Nephron (organoid): ENCODE data around the gene NR2E3.

ENCODE experiments used
- H3K27ac Mint-ChIP-seq, 3 experiments: 2 replicates each; pipeline ENCODE4 v1.8.0; 2020; ENCODE audit warnings: mixed read lengths in 3 of 3, mild to moderate bottlenecking in 2 of 3, moderate library complexity in 1 of 3
- H3K27me3 Mint-ChIP-seq: 2 replicates; pipeline ENCODE4 v1.8.0; 2021; ENCODE audit warnings: low read depth, mild to moderate bottlenecking, moderate library complexity, mixed read lengths
- H3K36me3 Mint-ChIP-seq: 2 replicates; pipeline ENCODE4 v1.8.0; 2020; ENCODE audit warnings: low read depth, mixed read lengths
- H3K4me1 Mint-ChIP-seq: 2 replicates; pipeline ENCODE4 v1.8.0; 2020; ENCODE audit warnings: mixed read lengths
- H3K4me3 Mint-ChIP-seq, 3 experiments: 2 replicates each; pipeline ENCODE4 v1.8.0; 2020; ENCODE audit warnings: mild to moderate bottlenecking in 3 of 3, mixed read lengths in 3 of 3, moderate library complexity in 2 of 3
- H3K9me3 Mint-ChIP-seq: 2 replicates; pipeline ENCODE4 v1.8.0; 2020; ENCODE audit warnings: mixed read lengths
- TF ChIP-seq, protein P1 (sequence below), 3 experiments: fragments of 200-600 bp; sonication (generic); IDR thresholded peaks; one replicate each; pipeline ENCODE4 v1.5.0; 2021; ENCODE audit warnings: antibody characterized with exemption in 3 of 3; ENCODE audit not compliant: unreplicated experiment in 3 of 3

The NR2E3 gene

DNA sequence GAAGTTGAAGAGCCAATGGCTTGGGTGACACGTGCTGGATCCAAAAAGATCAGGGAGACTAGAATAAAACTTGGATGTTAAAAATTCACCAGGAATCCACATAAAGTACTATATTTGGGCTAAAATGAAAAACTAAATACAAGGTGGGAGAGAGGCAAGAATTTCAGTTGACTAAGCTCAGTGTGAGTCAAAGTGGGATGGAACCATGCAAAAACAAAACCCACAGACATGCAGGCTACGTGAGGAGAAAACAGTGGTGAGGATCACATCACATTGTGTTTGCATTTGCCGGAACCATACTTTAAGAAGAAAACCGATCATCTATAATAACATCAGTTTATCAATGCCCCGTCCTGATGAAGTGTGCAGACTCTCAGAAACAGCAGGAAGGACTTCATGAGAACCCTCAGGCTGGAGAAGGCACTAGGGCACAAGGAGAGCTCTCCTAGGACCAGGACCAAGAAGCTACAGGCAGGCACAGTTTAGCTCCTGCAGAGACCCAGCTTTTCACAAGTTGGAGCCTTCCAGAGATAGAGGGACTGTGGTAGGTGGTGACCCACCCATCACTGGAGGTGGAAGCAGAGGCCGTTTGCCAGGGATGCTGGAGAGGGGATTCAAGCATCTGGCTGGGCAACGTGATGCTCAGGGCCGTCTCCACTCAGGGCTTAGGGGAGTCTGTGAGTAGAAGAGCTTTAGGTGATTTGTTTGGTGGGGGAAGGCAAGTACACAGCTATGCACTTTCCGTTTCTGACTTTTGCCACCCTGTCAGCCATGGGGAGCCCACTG is 29.0 kb upstream of the NR2E3 start:
- H3K36me3 Mint-ChIP-seq = no peaks in the 10 kb centered on the region

DNA sequence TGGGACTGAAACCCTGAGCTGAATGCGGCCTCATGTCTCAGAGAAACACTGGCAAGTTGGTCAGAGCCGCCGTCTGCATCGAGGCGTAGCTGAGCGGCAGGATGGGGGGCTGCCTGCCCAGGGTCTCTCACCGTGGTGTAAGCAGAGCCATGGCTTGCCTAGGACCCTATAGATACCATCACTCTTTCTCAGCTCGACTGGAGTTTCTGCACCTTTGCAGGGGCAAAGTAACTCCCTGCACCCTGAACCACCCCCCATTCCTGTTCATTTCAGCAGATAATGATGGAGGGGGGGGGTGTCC is 28.4 kb upstream of the NR2E3 start:
- TF ChIP-seq, protein P1, sequence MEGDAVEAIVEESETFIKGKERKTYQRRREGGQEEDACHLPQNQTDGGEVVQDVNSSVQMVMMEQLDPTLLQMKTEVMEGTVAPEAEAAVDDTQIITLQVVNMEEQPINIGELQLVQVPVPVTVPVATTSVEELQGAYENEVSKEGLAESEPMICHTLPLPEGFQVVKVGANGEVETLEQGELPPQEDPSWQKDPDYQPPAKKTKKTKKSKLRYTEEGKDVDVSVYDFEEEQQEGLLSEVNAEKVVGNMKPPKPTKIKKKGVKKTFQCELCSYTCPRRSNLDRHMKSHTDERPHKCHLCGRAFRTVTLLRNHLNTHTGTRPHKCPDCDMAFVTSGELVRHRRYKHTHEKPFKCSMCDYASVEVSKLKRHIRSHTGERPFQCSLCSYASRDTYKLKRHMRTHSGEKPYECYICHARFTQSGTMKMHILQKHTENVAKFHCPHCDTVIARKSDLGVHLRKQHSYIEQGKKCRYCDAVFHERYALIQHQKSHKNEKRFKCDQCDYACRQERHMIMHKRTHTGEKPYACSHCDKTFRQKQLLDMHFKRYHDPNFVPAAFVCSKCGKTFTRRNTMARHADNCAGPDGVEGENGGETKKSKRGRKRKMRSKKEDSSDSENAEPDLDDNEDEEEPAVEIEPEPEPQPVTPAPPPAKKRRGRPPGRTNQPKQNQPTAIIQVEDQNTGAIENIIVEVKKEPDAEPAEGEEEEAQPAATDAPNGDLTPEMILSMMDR (IDR thresholded peaks at IDR 0.05; ENCODE audit: unreplicated experiment in 3 of 3) = no peak
- H3K4me1 Mint-ChIP-seq = peaks cover 29% of the 10 kb centered on the region
- peaks cover 4% of the 10 kb centered on the region for H3K27me3 Mint-ChIP-seq
- no peaks in the 10 kb centered on the region for H3K9me3 Mint-ChIP-seq
- H3K27ac Mint-ChIP-seq = no peak overlapping the region
- H3K4me3 Mint-ChIP-seq = no peak overlapping the region
- H3K36me3 Mint-ChIP-seq = no peaks in the 10 kb centered on the region

More for the DNA sequence above, 29.0 kb upstream of the NR2E3 start:
- Mint-ChIP-seq H3K27ac (no peak overlapping the region), H3K27me3 (peaks cover 4% of the 10 kb centered on the region), H3K4me1 (peaks cover 29% of the 10 kb centered on the region), H3K4me3 (no peak overlapping the region), H3K9me3 (no peaks in the 10 kb centered on the region)
- TF ChIP-seq, protein P1 (IDR thresholded peaks at IDR 0.05; ENCODE audit: unreplicated experiment in 3 of 3) = no peak

DNA sequence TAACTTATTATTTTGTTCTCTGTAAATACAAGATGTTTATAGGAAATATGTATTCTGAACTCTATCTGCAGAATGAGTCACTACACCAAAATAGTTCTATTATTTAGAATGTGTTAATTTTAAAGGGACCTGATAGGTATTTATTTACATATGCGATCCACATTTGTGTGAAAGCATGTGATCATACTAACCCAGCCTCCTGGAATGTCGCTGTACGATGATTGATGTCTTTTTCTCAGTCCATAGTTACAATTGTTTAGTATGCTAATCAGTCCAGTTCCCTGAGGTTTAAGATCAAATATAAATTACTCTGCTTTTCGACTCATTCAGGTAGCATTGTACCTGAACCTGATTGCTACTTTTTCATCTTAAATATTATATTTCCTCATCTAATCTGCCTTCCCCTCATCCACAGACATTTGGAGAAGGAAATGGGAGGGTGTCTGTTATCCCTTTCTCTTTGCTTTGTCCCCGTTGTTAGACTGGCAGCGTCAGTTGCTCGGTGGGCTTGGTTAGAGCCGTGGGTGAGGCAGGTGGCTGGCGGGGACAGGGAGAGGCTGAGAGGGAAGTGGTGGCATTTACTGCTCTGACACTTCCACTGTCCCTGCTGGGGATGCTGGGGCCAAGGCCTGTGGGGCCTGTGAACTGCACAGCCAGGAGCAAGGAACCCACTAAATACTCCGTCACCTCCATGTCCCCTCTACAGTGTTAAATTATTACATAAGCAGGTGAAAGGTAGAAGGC is 27.8 kb upstream of the NR2E3 start:
- no peak overlapping the region for H3K4me3 Mint-ChIP-seq
- peaks cover 29% of the 10 kb centered on the region for H3K4me1 Mint-ChIP-seq
- H3K9me3 Mint-ChIP-seq = no peaks in the 10 kb centered on the region
- H3K27me3 Mint-ChIP-seq = peaks cover 4% of the 10 kb centered on the region
- H3K36me3 Mint-ChIP-seq = no peaks in the 10 kb centered on the region
- TF ChIP-seq, protein P1 (IDR thresholded peaks at IDR 0.05; ENCODE audit: unreplicated experiment in 3 of 3) = no peak
- no peak overlapping the region for H3K27ac Mint-ChIP-seq

DNA sequence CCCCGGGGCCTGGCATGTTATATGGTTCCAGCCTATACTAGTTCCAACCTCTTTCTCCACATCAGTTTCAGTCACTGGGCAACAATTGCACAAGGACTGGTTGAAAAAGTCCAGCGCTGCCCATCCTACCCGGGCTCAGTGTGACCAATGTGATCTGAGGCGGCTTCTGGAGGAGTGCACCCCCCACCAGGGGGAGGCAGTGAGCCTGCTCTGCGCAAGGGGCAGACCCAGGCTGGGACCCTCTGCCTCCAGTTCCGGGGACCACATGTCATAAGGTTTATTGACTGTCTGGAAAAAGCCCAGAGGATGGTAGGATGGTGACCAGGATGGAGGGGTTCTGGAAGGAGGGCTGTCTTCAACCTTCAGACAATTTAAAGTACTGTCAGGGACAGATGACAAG is 25.6 kb upstream of the NR2E3 start:
- H3K27me3 Mint-ChIP-seq = peaks cover 4% of the 10 kb centered on the region
- TF ChIP-seq, protein P1 (IDR thresholded peaks at IDR 0.05; ENCODE audit: unreplicated experiment in 3 of 3) = no peak
- no peak overlapping the region for H3K27ac Mint-ChIP-seq
- no peak overlapping the region for H3K4me3 Mint-ChIP-seq
- H3K4me1 Mint-ChIP-seq = peaks cover 23% of the 10 kb centered on the region
- H3K9me3 Mint-ChIP-seq = no peaks in the 10 kb centered on the region
- H3K36me3 Mint-ChIP-seq = no peaks in the 10 kb centered on the region

DNA sequence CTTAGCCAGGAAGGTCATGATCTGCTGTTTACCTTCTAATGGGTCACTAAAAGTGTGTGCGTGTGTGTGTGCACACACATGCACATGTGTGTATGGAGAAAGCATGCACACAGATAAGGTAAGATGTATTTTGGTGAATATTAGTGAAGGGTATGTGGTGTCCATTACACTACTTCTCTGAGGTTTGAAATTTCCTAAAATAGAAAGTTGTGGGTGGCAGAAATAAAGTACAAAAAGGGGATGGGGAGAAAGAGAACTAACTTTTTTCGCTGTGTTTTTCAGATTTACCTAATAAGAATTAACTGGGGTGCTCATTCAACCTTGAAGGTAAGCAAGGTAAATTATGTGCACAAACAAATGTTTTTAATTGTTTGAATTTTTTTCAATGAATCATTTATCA is 24.4 kb upstream of the NR2E3 start:
- Mint-ChIP-seq H3K36me3 (no peaks in the 10 kb centered on the region), H3K27me3 (peaks cover 4% of the 10 kb centered on the region), H3K9me3 (no peaks in the 10 kb centered on the region), H3K4me1 (peaks cover 14% of the 10 kb centered on the region), H3K4me3 (no peak overlapping the region), H3K27ac (no peak overlapping the region)
- TF ChIP-seq, protein P1 (IDR thresholded peaks at IDR 0.05; ENCODE audit: unreplicated experiment in 3 of 3) = no peak
